IgD-negative memory B cell (primary cell): ENCODE data around the gene AOPEP. TPM values are rescaled to one million over a fixed set of nuclear protein-coding genes. Genes with fewer than 3 reads are reported as not detected.

Experiments
- H3K27ac Mint-ChIP-seq, 3 donors: one replicate each; pipeline ENCODE4 v1.8.0; 2020 to 2022; ENCODE audit warnings: mild to moderate bottlenecking in 3 of 3, mixed read lengths in 3 of 3, moderate library complexity in 1 of 3
- H3K27me3 Mint-ChIP-seq: one replicate; pipeline ENCODE4 v1.8.0; 2021; ENCODE audit warnings: mixed read lengths
- H3K36me3 Mint-ChIP-seq: one replicate; pipeline ENCODE4 v1.8.0; 2020; ENCODE audit warnings: mild to moderate bottlenecking, mixed read lengths
- H3K4me1 Mint-ChIP-seq, 3 donors: one replicate each; pipeline ENCODE4 v1.8.0; 2020 to 2022; ENCODE audit warnings: mixed read lengths in 3 of 3, mild to moderate bottlenecking in 1 of 3
- H3K4me3 Mint-ChIP-seq, 4 donors: one replicate each; pipeline ENCODE4 v1.8.0; 2020 to 2022; ENCODE audit warnings: mild to moderate bottlenecking in 4 of 4, mixed read lengths in 4 of 4, moderate library complexity in 3 of 4
- H3K9me3 Mint-ChIP-seq, 3 donors: one replicate each; pipeline ENCODE4 v1.8.0; 2020 to 2021; ENCODE audit warnings: mixed read lengths in 3 of 3, mild to moderate bottlenecking in 1 of 3
- polyA plus RNA-seq: library from polyadenylated mRNA; unstranded; fragments of 300-500 nt; fragmentation: Illumina TruSeq; gene quantifications from one replicate; pipeline ENCODE4 v1.2.3, GENCODE V29; 2021

AOPEP gene
- polyA plus RNA-seq, 1 donor from 2014 or later: 4.5 TPM

DNA sequence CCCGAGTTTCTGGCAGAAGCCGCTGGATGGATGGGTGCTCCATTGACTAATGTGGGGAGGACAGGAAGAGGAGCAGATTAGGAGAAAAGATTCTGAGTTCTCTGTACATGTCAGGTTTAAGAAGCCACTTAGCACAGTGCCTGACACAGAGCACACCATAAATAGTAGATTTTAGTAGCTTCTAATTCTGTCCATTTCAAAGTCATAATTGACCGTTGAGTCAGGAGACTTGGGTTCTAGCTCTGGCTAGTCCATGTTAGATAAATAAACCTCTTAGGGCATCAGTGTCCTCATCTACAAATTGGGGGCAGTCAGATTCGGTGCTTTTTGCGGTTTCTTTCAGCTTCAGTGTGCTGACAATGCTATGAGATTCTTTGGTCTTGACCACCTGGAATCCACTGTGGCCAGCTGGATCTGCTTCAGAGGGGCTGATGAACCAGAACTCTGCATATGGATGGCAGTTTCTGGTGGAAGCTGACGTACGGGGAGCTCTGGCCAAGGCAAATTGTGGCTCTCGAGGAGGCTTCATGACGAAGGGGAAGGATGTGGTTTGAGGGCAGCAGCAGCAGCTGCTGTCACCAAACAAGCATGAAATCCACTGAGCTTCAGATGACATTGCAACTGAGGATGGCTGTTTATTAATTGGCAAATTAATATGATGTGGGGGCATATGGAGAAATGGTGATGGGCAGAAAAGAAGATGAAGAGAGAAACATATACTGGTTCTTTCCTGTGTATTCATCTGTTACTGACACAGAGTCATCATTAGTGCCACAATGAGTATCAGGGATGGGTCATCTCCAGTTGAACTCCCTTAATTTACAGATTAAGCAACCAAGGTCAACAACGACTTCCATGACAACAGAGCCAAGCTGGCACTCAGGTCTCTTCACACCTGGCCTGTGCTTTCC is 134.4 kb downstream of the AOPEP start:
- peaks cover 15 to 29% (median 22%) of the 10 kb centered on the region in 3 donors for H3K4me1 Mint-ChIP-seq
- peaks cover 4% of the 10 kb centered on the region for H3K27me3 Mint-ChIP-seq
- H3K9me3 Mint-ChIP-seq: peaks cover 3 to 5% (median 3%) of the 10 kb centered on the region in 3 donors
- H3K36me3 Mint-ChIP-seq: peaks cover 8% of the 10 kb centered on the region
- peak overlapping the region; percentile 36 to 81 (median 56) for H3K27ac Mint-ChIP-seq
- peak overlapping the region; percentile 0 to 83 (median 25) for H3K4me3 Mint-ChIP-seq

DNA sequence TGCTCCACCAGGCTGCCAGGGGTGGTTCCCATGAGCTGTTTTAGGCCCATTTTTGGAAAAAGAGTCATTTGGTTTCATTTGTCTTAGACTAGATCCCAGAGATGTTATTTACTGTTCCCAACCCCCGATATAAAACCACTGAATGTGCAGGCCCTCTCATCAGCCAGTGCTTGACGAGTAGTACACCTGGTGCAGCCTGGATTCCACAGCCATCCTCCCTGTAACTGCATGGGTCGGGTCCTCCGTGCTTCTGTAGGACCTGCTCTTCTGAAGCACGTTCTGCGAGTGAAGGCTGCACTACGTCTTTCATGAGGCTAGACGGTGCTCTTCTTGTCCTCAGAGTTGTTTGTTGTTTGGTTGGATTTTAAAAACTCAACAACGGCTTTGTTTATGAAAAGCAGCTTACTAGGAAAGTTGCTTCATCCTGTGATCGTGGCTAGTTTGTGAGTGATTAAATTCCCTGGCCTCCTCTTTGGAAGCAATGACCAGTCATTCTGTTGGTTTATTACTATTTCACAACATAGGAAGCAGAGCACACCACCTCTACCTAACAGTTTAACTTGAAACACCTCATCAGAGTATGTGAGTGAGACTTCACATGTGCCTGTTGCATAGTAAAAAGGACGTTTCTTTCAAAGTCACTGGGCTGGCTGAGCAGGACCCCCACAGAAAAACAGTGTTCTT is 135.2 kb downstream of the AOPEP start:
- peaks cover 15 to 29% (median 22%) of the 10 kb centered on the region in 3 donors for H3K4me1 Mint-ChIP-seq
- H3K36me3 Mint-ChIP-seq: peaks cover 8% of the 10 kb centered on the region
- H3K4me3 Mint-ChIP-seq: peak overlapping the region in 1 of 4 donors; percentile 71
- peak overlapping the region; percentile 36 to 56 (median 46) for H3K27ac Mint-ChIP-seq
- H3K27me3 Mint-ChIP-seq: peaks cover 4% of the 10 kb centered on the region
- peaks cover 3 to 5% (median 3%) of the 10 kb centered on the region in 3 donors for H3K9me3 Mint-ChIP-seq

DNA sequence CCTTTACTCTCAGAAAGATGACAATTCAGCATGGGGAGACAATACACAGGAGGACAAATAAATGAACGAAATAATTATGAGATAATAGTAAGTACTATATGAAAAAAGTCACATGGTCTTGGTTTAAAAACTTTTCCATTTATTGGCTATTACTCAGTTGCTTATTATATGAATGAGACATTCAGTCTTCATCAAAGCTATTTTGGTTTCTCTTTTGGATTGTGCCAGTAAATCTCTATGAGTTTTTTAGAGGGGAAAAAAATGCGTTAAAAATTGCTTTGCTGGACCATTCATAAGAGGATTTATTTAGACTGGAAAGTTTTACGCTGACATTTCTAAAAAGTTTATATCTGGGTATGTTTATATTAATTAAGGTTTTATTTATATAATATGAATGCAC is 137.7 kb downstream of the AOPEP start:
- H3K4me3 Mint-ChIP-seq: no peak overlapping the region
- H3K27ac Mint-ChIP-seq: no peak overlapping the region
- H3K9me3 Mint-ChIP-seq: no peaks in the 10 kb centered on the region
- peaks cover 3% of the 10 kb centered on the region for H3K36me3 Mint-ChIP-seq
- peaks cover 4% of the 10 kb centered on the region for H3K27me3 Mint-ChIP-seq
- H3K4me1 Mint-ChIP-seq: peaks cover 15 to 27% (median 22%) of the 10 kb centered on the region in 3 donors

DNA sequence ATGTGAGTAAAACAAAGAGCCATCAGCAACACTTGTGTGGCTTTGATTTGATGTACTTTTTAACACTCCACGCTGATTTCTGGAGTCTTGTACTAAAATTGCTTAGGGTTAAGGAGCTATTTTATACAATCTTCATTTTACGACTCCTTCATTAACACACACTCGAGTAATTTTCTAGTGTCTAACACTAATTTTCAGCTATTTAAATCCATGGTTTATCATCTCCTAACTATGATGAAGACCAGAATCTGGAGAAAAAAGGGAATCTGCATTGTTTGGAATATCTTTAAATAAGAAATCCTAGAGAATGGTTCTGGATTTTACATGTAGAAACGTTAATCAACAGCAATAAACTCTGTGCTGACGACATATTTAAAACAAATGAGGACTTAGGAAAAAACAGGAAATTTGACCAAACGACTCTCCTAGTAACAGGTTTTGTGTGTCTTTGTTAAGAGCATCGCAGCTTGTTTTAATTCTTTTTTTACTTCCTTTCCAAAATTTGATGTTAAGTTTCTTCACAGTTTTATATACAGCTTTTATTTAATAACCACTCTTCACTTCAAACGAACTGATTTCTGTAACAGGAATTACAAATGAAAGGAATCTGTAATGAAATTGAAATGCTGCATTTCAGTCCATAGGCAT is 138.5 kb downstream of the AOPEP start:
- Mint-ChIP-seq H3K4me1 (peaks cover 8 to 22% (median 17%) of the 10 kb centered on the region in 3 donors), H3K27ac (no peak overlapping the region), H3K36me3 (peaks cover 3% of the 10 kb centered on the region), H3K9me3 (no peaks in the 10 kb centered on the region), H3K4me3 (no peak overlapping the region), H3K27me3 (peaks cover 4% of the 10 kb centered on the region)

DNA sequence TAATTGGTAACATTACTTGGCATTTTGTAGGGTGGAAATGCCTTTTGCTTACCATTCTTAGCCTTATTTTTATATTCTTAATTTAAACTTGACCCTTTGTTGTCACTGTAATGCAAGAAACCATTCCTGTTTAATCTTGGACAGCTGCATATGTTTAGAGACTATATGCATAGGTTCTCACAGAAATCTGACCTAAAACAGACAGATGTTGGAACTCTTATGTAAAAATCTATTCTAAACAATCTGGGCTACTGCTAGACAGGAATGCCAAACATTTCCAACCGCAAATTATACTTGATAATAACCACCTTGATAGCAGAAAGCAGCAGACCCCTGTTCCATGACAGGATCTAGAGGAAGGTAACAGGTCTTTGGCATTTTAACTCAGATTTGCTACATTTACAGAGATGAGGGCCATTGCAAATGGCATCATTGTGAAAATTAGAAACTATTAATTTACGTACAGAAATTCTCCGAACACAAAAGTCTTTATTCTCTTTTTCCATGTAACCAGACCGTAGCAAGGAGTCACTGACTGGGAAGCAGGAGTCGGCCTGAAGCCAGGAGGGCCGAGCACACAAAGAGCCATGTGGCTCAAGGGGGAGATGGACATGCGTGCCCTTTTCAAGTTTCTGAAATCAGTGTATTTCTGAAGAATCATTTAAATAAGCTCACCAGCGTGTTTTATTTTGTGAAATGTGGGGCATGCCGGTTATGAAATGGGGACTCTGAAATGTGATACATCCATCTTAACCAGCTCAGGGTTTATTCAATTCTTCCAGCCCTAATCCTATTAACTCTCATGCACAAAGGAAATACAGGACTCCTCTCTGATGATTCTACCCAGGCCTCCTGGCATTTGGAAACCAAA is 139.3 kb downstream of the AOPEP start:
- H3K27ac Mint-ChIP-seq: no peak overlapping the region
- H3K27me3 Mint-ChIP-seq: peaks cover 3% of the 10 kb centered on the region
- H3K36me3 Mint-ChIP-seq: peaks cover 1% of the 10 kb centered on the region
- H3K4me3 Mint-ChIP-seq: no peak overlapping the region
- no peaks in the 10 kb centered on the region for H3K9me3 Mint-ChIP-seq
- peaks cover 7 to 15% (median 10%) of the 10 kb centered on the region in 3 donors for H3K4me1 Mint-ChIP-seq

DNA sequence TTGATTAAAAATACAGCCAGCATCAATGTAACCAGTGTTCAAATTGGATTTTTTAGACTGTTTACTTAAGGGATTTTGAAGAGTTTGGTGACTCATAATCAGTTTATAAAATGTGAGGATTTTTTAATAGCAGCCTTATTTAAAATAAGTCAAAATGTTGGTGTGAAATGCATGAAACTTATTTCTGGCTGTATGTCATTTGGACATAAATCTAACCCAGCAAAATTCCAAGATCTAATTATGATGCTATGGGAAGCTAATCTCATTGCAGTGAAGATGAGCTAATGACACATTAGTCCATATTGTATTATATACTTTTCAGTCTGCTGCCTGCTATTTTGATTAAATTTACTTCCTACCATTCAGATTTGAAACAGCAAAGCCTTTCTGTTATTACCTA is 140.3 kb downstream of the AOPEP start:
- Mint-ChIP-seq H3K4me3 (no peak overlapping the region), H3K27me3 (no peaks in the 10 kb centered on the region), H3K4me1 (peaks cover 1 to 5% (median 5%) of the 10 kb centered on the region in 3 donors), H3K27ac (no peak overlapping the region), H3K36me3 (peaks cover 6% of the 10 kb centered on the region), H3K9me3 (peaks cover 0 to 3% (median 0%) of the 10 kb centered on the region in 3 donors)

DNA sequence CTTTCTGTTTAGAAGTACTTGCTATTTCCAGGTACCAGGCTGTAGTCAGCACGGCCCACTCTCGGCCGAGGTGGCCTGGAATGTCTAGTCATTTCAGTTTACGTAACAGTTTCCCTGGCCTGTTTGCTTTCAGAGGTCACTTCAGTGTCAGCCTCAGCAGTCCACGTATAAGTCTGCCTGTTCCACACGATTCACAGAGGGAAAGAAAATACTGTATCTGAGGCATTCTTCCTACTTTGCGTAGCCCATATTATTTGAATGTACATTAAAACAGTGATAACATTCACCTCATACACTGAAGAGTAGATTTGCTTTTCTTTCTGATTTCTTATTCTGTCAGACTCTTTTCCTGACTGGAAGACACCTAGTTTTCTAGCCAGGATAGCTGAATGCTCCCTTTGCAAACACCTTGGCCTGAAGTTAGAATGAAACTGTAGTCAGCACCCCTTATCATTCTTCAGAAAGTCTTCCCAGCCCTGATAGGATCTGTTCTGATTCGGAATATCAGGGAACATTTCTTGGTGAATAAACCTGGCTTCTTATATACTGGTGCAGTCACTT is 140.9 kb downstream of the AOPEP start:
- Mint-ChIP-seq H3K4me3 (no peak overlapping the region), H3K27me3 (no peaks in the 10 kb centered on the region), H3K4me1 (peaks cover 0 to 5% (median 3%) of the 10 kb centered on the region in 3 donors), H3K27ac (no peak overlapping the region), H3K36me3 (peaks cover 6% of the 10 kb centered on the region), H3K9me3 (peaks cover 0 to 3% (median 0%) of the 10 kb centered on the region in 3 donors)

DNA sequence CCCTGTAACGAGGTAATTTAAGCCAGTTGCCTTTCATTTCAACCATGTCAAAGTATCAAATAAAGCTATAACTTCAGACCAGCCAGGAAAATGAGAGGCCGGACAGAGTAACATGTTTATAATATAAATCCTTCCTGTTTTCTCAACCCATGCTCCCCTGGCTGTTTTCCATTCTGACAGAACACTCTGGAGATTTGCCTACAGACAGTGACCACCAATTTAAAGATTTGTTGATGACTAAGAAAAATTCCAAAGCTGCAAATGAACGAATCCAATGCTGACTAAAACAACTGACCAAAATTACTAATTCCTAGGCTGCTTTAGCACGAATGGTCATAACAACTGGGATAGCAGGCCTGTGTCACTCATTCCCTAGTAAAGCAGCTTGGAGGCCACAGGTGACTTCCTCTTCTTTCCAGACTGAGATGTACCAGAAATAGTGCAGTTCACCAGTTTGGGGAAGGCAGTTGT is 141.4 kb downstream of the AOPEP start:
- Mint-ChIP-seq H3K9me3 (peaks cover 0 to 3% (median 0%) of the 10 kb centered on the region in 3 donors), H3K27ac (no peak overlapping the region), H3K36me3 (peaks cover 6% of the 10 kb centered on the region), H3K4me1 (peaks cover 0 to 5% (median 0%) of the 10 kb centered on the region in 3 donors), H3K27me3 (no peaks in the 10 kb centered on the region), H3K4me3 (no peak overlapping the region)

DNA sequence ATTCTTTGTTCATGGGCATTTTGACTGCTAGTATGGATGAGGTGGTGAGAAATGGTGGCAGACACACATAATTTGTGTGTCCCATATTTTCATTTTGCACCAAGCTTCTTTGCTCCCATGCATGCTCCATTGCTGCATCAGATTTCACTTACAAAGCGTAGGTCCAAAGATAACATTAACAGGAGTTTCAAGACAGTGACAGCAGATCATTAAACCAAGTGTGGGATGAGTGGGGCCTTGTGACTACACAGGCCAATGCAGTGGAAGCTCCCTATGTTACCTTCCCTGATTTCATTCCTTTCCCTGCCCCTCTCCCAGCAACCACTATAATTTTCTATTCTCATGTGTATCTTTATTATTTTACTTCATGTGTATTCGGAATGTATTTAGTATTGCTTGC is 142.0 kb downstream of the AOPEP start:
- peaks cover 6% of the 10 kb centered on the region for H3K36me3 Mint-ChIP-seq
- no peak overlapping the region for H3K4me3 Mint-ChIP-seq
- H3K27ac Mint-ChIP-seq: no peak overlapping the region
- peaks cover 0 to 5% (median 0%) of the 10 kb centered on the region in 3 donors for H3K4me1 Mint-ChIP-seq
- peaks cover 0 to 3% (median 0%) of the 10 kb centered on the region in 3 donors for H3K9me3 Mint-ChIP-seq
- H3K27me3 Mint-ChIP-seq: no peaks in the 10 kb centered on the region

DNA sequence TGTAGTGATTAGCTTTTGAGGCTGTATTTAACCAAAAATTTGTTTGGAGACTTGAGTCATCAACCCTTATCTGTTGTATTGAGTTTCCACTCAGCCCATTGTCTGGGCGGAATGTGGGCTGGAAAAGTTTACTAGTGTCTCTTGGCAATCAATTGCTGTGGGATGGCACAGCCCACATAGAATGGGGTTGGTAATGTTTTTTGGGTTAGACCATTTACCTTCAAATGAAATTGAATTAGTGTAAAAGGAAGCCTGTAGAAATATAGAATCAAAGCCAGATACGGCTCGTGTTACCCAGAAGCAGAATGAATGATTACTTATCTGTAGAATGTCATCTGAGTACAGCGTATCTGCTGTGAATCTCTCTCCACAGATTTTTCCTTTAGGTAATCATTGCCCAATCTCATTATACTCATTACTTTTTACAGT is 142.9 kb downstream of the AOPEP start:
- peaks cover 5% of the 10 kb centered on the region for H3K36me3 Mint-ChIP-seq
- no peak overlapping the region for H3K27ac Mint-ChIP-seq
- peaks cover 0 to 3% (median 0%) of the 10 kb centered on the region in 3 donors for H3K9me3 Mint-ChIP-seq
- H3K4me3 Mint-ChIP-seq: no peak overlapping the region
- no peaks in the 10 kb centered on the region for H3K27me3 Mint-ChIP-seq
- peaks cover 0 to 5% (median 0%) of the 10 kb centered on the region in 3 donors for H3K4me1 Mint-ChIP-seq

DNA sequence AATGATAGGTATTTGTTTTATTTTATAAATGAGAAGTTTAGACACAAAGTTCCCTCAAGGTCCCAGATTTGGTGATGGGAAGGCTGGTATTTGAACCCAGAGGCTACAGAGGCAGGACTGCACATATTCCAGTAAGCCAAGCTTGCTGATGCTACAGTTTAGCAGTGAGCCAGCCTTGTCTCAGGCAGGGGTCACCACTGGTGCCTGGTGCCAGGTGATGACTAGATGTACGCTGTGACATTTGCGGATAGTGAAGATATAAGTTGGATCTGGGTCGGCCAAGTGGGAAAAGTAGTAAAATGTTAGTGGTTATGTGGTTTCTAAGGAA is 143.9 kb downstream of the AOPEP start:
- Mint-ChIP-seq H3K36me3 (peaks cover 5% of the 10 kb centered on the region), H3K27ac (no peak overlapping the region), H3K4me1 (peaks cover 0 to 5% (median 1%) of the 10 kb centered on the region in 3 donors), H3K9me3 (peaks cover 0 to 3% (median 0%) of the 10 kb centered on the region in 3 donors), H3K4me3 (no peak overlapping the region), H3K27me3 (no peaks in the 10 kb centered on the region)

DNA sequence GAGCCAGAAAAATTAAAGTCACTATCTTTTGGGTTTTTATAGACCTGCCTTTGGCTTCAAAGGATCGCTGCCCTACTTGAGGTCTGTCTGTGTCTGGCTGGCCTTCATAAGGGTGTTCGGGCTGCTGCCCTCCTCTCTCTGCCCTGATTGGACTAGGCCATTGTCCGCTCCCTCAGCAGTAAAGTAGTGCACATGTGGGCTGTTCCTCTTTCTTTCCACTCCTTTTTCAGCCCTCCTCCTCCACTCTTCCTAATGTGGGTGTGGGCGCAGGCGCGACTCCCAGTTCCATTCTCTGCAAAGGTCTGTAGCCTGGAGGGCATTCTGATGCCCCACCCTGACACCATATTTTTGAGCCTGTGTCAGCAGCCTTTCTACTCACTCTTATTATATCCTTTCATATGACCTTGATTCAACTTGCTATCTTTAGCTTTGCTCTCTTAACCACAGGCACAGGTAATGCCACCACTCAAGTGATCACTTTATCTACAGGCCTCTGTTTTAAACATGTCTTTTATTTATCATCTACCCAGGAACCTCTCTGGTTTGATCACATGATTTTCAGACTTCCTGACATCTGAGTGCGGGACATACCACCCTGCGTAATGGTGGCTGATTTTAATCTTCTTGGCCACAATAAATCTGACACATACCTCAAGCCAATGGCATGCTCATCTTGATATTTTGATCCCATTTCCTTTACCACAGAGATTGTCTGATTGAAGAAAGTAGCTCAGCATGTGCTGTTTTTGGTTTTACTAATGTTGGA is 144.5 kb downstream of the AOPEP start:
- Mint-ChIP-seq H3K27ac (peak overlapping the region in 1 of 3 donors; percentile 57), H3K4me3 (no peak overlapping the region), H3K9me3 (peaks cover 0 to 3% (median 0%) of the 10 kb centered on the region in 3 donors), H3K27me3 (no peaks in the 10 kb centered on the region), H3K36me3 (peaks cover 5% of the 10 kb centered on the region), H3K4me1 (peaks cover 3 to 5% (median 5%) of the 10 kb centered on the region in 3 donors)
